Esophagus muscularis mucosa (tissue), 4 donors: ENCODE measurements around the gene C1orf87. TPM values are rescaled to one million over a fixed set of nuclear protein-coding genes. Genes with fewer than 3 reads are reported as not detected.

Experiments used
- DNase-seq: peaks from one replicate; pipeline ENCODE4 v3.0.0-alpha.2; 2017; ENCODE audit errors: extremely low spot score
- H3K27ac ChIP-seq, 4 donors: fragments of 200-600 bp; sonication (generic); replicated peaks in 1 of 4; 1 replicate in 3 of 4; 2 replicates in 1 of 4; pipeline ENCODE4 v1.5.1; 2016 to 2019; ENCODE audit warnings: mild to moderate bottlenecking in 1 of 4
- H3K27me3 ChIP-seq, 4 donors: fragments of 200-600 bp; sonication (generic); one replicate each; pipeline versions ENCODE4 v1.5.1 to v1.6.0; 2016 to 2019
- H3K36me3 ChIP-seq, 4 donors: fragments of 200-600 bp; sonication (generic); one replicate each; pipeline ENCODE4 v1.5.1; 2016 to 2019
- H3K4me1 ChIP-seq, 4 donors: fragments of 200-600 bp; sonication (generic); one replicate each; pipeline ENCODE4 v1.5.1; 2016 to 2019
- H3K4me3 ChIP-seq, 4 donors: fragments of 200-600 bp; sonication (generic); 1 replicate in 2 of 4; 2 replicates in 2 of 4; pipeline ENCODE4 v1.5.1; 2016 to 2019; ENCODE audit warnings: mild to moderate bottlenecking in 4 of 4, moderate library complexity in 1 of 4
- H3K9me3 ChIP-seq, 4 donors: fragments of 200-600 bp; sonication (generic); 1 replicate in 3 of 4; 2 replicates in 1 of 4; pipeline ENCODE4 v1.5.1; 2016 to 2019
- CTCF ChIP-seq, 3 experiments: fragments of 200-600 bp in 2 of 3; fragments of 450-650 bp in 1 of 3; sonication (generic) in 2 of 3; IDR thresholded peaks; one replicate each; pipeline ENCODE4 v1.5.1; 2017 to 2019; ENCODE audit warnings: antibody characterized with exemption in 3 of 3, mild to moderate bottlenecking in 2 of 3, moderate library complexity in 1 of 3
- EP300 ChIP-seq: sonication (generic); formaldehyde crosslinking; IDR thresholded peaks from one replicate; pipeline ENCODE4 v1.6.1; 2017; ENCODE audit warnings: antibody characterized with exemption
- POLR2A ChIP-seq: fragments of 450-650 bp; IDR thresholded peaks from one replicate; pipeline ENCODE4 v1.6.1; 2017; ENCODE audit warnings: antibody characterized with exemption, moderate library complexity, mild to moderate bottlenecking, low read depth
- POLR2AphosphoS5 ChIP-seq, 2 donors: sonication (generic); formaldehyde crosslinking; IDR thresholded peaks; one replicate each; pipeline ENCODE4 v1.6.1; 2017; ENCODE audit warnings: antibody characterized with exemption in 2 of 2
- WGBS: methylation state at CpG from one replicate; pipeline ENCODE4 v1.1.5; 2018; 5-methylcytosine and 5-hydroxymethylcytosine counted together
- intact Hi-C: fragments of 100-400 bp; cut with DNase I; formaldehyde crosslinking; loops from one replicate; pipeline ENCODE4 v1.15.1; 2023
- total RNA-seq, 4 donors: library from RNA; depleted of rRNA; stranded (reverse); fragments of >200 nt; gene quantifications; one replicate each; pipeline versions ENCODE4 v1.1.0 to v1.2.1, GENCODE V29; 2016

C1orf87 gene
- total RNA-seq, 4 donors from 2014 or later: not detected

- WGBS: 91% methylated on average over 1 of the region's 1 CpG
- no peaks in the 10 kb centered on the region for H3K9me3 ChIP-seq
- intact Hi-C loops: loop anchor here (5.0 kb wide), 1 partner anchor 1064 kb away; no protein-coding TSS in a partner anchor
- no peak overlapping the region for H3K27ac ChIP-seq
- TF ChIP-seq POLR2A: no peak
- no peaks in the 10 kb centered on the region for H3K36me3 ChIP-seq
- no peak for DNase-seq
- peaks cover 0 to 6% (median 0%) of the 10 kb centered on the region in 4 donors for H3K27me3 ChIP-seq
- H3K4me3 ChIP-seq: no peak overlapping the region
- H3K4me1 ChIP-seq: peaks cover 0 to 8% (median 3%) of the 10 kb centered on the region in 4 donors
Observed at GRCh38 chr1:59978026-59978425, 95.5 kb downstream of the C1orf87 start.

GRCh38 chr1:59977075-59977410, 96.5 kb downstream of the C1orf87 start:
- no peak for DNase-seq
- Histone ChIP-seq H3K27me3 (peaks cover 0 to 6% (median 0%) of the 10 kb centered on the region in 4 donors), H3K4me3 (no peak overlapping the region), H3K9me3 (no peaks in the 10 kb centered on the region), H3K4me1 (peaks cover 0 to 8% (median 3%) of the 10 kb centered on the region in 4 donors), H3K36me3 (no peaks in the 10 kb centered on the region), H3K27ac (no peak overlapping the region)
- intact Hi-C loops: loop anchor here (5.0 kb wide), 1 partner anchor 1065 kb away; no protein-coding TSS in a partner anchor
- no peak for TF ChIP-seq CTCF (IDR thresholded peaks at IDR 0.05)
- TF ChIP-seq POLR2AphosphoS5 (IDR thresholded peaks at IDR 0.05): no peak
- no peak for TF ChIP-seq EP300
- TF ChIP-seq POLR2A: no peak
- WGBS: 75% methylated on average over 4 of the region's 4 CpGs

- Histone ChIP-seq H3K9me3 (no peaks in the 10 kb centered on the region), H3K4me3 (peak overlapping the region in 1 of 4 donors; percentile 22), H3K36me3 (no peaks in the 10 kb centered on the region), H3K27ac (no peak overlapping the region), H3K4me1 (peaks cover 2 to 11% (median 7%) of the 10 kb centered on the region in 4 donors), H3K27me3 (peaks cover 0 to 6% (median 0%) of the 10 kb centered on the region in 4 donors)
- no peak for DNase-seq
- intact Hi-C loops: loop anchor here (5.0 kb wide), 1 partner anchor 1066 kb away; no protein-coding TSS in a partner anchor
- WGBS: 44% methylated on average over 19 of the region's 19 CpGs
- no peak for TF ChIP-seq EP300
- TF ChIP-seq CTCF (IDR thresholded peaks at IDR 0.05): peak; percentile 81 to 92 (median 89)
- TF ChIP-seq POLR2A: no peak
Observed at GRCh38 chr1:59976194-59977074, 97.1 kb downstream of the C1orf87 start.

GRCh38 chr1:59973719-59974118, 99.9 kb downstream of the C1orf87 start:
- WGBS: 96% methylated on average over 1 of the region's 1 CpG
- H3K4me1 ChIP-seq: peaks cover 6 to 17% (median 10%) of the 10 kb centered on the region in 4 donors
- no peaks in the 10 kb centered on the region for H3K36me3 ChIP-seq
- H3K4me3 ChIP-seq: no peak overlapping the region
- H3K9me3 ChIP-seq: no peaks in the 10 kb centered on the region
- intact Hi-C loops: no loop called here
- TF ChIP-seq POLR2AphosphoS5 (IDR thresholded peaks at IDR 0.05): no peak
- TF ChIP-seq EP300: no peak
- TF ChIP-seq CTCF (IDR thresholded peaks at IDR 0.05): no peak
- no peak for TF ChIP-seq POLR2A
- H3K27me3 ChIP-seq: peaks cover 0 to 6% (median 0%) of the 10 kb centered on the region in 4 donors
- no peak overlapping the region for H3K27ac ChIP-seq
- no peak for DNase-seq

GRCh38 chr1:59972216-59972927, 101.2 kb downstream of the C1orf87 start:
- H3K4me1 ChIP-seq: peaks cover 6 to 17% (median 10%) of the 10 kb centered on the region in 4 donors

More at GRCh38 chr1:59972216-59972927, 101.2 kb downstream of the C1orf87 start:
- WGBS: 89% methylated on average over 20 of the region's 20 CpGs
- no peaks in the 10 kb centered on the region for H3K36me3 ChIP-seq
- TF ChIP-seq POLR2A: no peak
- no peak for TF ChIP-seq EP300
- no peak for TF ChIP-seq CTCF (IDR thresholded peaks at IDR 0.05)
- TF ChIP-seq POLR2AphosphoS5 (IDR thresholded peaks at IDR 0.05): no peak
- H3K27me3 ChIP-seq: peaks cover 0 to 6% (median 0%) of the 10 kb centered on the region in 4 donors
- no peak overlapping the region for H3K27ac ChIP-seq
- intact Hi-C loops: no loop called here
- DNase-seq: no peak
- H3K4me3 ChIP-seq: no peak overlapping the region
- H3K9me3 ChIP-seq: no peaks in the 10 kb centered on the region
